HEK293 (cell line): ENCODE data around the gene ISM1.

Source experiments
- CTCF ChIA-PET: fragments of 350-600 bp; formaldehyde crosslinking; extraction: SDS; loops from one replicate; lab custom pipeline; 2021; ENCODE audit warnings: antibody characterized with exemption; lab: Yijun Ruan, JAX
- POLR2A ChIA-PET: fragments of 300-600 bp; formaldehyde crosslinking; extraction: SDS; loops from one replicate; lab custom pipeline; 2020; ENCODE audit warnings: antibody characterized with exemption, inconsistent platforms; lab: Yijun Ruan, JAX
- H3K27ac ChIP-seq: fragments of 200-500 bp; sonication (Bioruptor generic); 2 replicates; pipeline ENCODE4 v1.5.1; 2014; ENCODE audit warnings: low read depth, low read length, control low read depth, inconsistent platforms; ENCODE audit errors: extremely low read depth
- H3K36me3 ChIP-seq, 2 experiments: fragments of 200-500 bp in 1 of 2; sonication (Bioruptor generic) in 1 of 2; 1 replicate in 1 of 2; 2 replicates in 1 of 2; pipeline ENCODE4 v1.5.1; 2014 to 2017; ENCODE audit warnings: inconsistent platforms in 2 of 2, low read length in 2 of 2; ENCODE audit not compliant: control insufficient read depth in 2 of 2, insufficient read depth in 1 of 2
- H3K4me1 ChIP-seq: fragments of 200-500 bp; sonication (Bioruptor generic); 2 replicates; pipeline ENCODE4 v1.5.1; 2014; ENCODE audit warnings: mild to moderate bottlenecking, low read length, inconsistent platforms; ENCODE audit not compliant: control insufficient read depth, insufficient read depth
- H3K4me3 ChIP-seq: 2 replicates; pipeline ENCODE4 v1.5.1; 2011; ENCODE audit warnings: low read depth, mild to moderate bottlenecking, control low read depth, low read length, moderate library complexity
- H3K9me3 ChIP-seq: fragments of 200-500 bp; sonication (Bioruptor generic); 2 replicates; pipeline ENCODE4 v1.5.1; 2014; ENCODE audit warnings: low read depth, low read length, inconsistent platforms; ENCODE audit not compliant: control insufficient read depth, insufficient read depth
- RBAK ChIP-seq: fragments of 450-650 bp; formaldehyde crosslinking; IDR thresholded peaks from 2 replicates; pipeline ENCODE4 v1.5.1; 2016; ENCODE audit warnings: missing biosample characterization, missing genetic modification characterization
- ZNF211 ChIP-seq: fragments of 450-650 bp; formaldehyde crosslinking; IDR thresholded peaks from 2 replicates; pipeline ENCODE4 v1.5.1; 2016; ENCODE audit warnings: low read depth, missing biosample characterization, missing genetic modification characterization
- ZNF223 ChIP-seq: fragments of 450-650 bp; formaldehyde crosslinking; IDR thresholded peaks from 2 replicates; pipeline ENCODE4 v1.5.1; 2016; ENCODE audit warnings: missing biosample characterization, missing genetic modification characterization
- ZNF239 ChIP-seq: fragments of 450-650 bp; formaldehyde crosslinking; IDR thresholded peaks from 2 replicates; pipeline ENCODE4 v1.5.1; 2016; ENCODE audit warnings: missing biosample characterization, missing genetic modification characterization
- ZNF266 ChIP-seq: fragments of 450-650 bp; formaldehyde crosslinking; IDR thresholded peaks from 2 replicates; pipeline ENCODE4 v1.5.1; 2016; ENCODE audit warnings: missing biosample characterization, missing genetic modification characterization, low read depth
- ZNF366 ChIP-seq: fragments of 450-650 bp; formaldehyde crosslinking; conservative IDR thresholded peaks from 2 replicates; pipeline ENCODE4 v1.5.1; 2016; ENCODE audit warnings: missing biosample characterization, missing genetic modification characterization
- ZNF37A ChIP-seq: fragments of 450-650 bp; IDR thresholded peaks from 2 replicates; pipeline ENCODE4 v1.5.1; 2018; ENCODE audit warnings: missing biosample characterization, missing genetic modification characterization
- ZNF394 ChIP-seq: fragments of 450-650 bp; formaldehyde crosslinking; IDR thresholded peaks from 2 replicates; pipeline ENCODE4 v1.5.1; 2016; ENCODE audit warnings: missing biosample characterization, missing genetic modification characterization, mild to moderate bottlenecking, moderate library complexity, borderline replicate concordance
- ZNF416 ChIP-seq: fragments of 450-650 bp; formaldehyde crosslinking; IDR thresholded peaks from 2 replicates; pipeline ENCODE4 v1.5.1; 2016; ENCODE audit warnings: missing biosample characterization, missing genetic modification characterization
- ZNF521 ChIP-seq: fragments of 450-650 bp; formaldehyde crosslinking; IDR thresholded peaks from 2 replicates; pipeline ENCODE4 v1.5.1; 2017; ENCODE audit warnings: missing biosample characterization, mild to moderate bottlenecking, missing genetic modification characterization
- ZNF623 ChIP-seq: fragments of 450-650 bp; formaldehyde crosslinking; IDR thresholded peaks from 2 replicates; pipeline ENCODE4 v1.5.1; 2016; ENCODE audit warnings: missing biosample characterization, missing genetic modification characterization
- ZNF747 ChIP-seq: fragments of 450-650 bp; formaldehyde crosslinking; IDR thresholded peaks from 2 replicates; pipeline ENCODE4 v1.5.1; 2016; ENCODE audit warnings: missing biosample characterization, missing genetic modification characterization
- ZNF837 ChIP-seq: fragments of 450-650 bp; formaldehyde crosslinking; IDR thresholded peaks from 2 replicates; pipeline ENCODE4 v1.5.1; 2016; ENCODE audit warnings: missing biosample characterization, missing genetic modification characterization
- TF ChIP-seq, protein P1 (sequence below): fragments of 450-650 bp; formaldehyde crosslinking; conservative IDR thresholded peaks from 2 replicates; pipeline ENCODE4 v1.5.1; 2016; ENCODE audit warnings: low read depth, missing biosample characterization, missing genetic modification characterization
- TF ChIP-seq, protein P2 (sequence below): fragments of 450-650 bp; formaldehyde crosslinking; optimal IDR thresholded peaks from 2 replicates; pipeline ENCODE3; 2016; ENCODE audit warnings: missing biosample characterization, mild to moderate bottlenecking, missing genetic modification characterization
- TF ChIP-seq, protein P3 (sequence below): fragments of 450-650 bp; formaldehyde crosslinking; IDR thresholded peaks from 2 replicates; pipeline ENCODE4 v1.5.1; 2017; ENCODE audit warnings: missing biosample characterization, missing genetic modification characterization
- TF ChIP-seq, protein P4 (sequence below): fragments of 450-650 bp; formaldehyde crosslinking; IDR thresholded peaks from 2 replicates; pipeline ENCODE4 v1.5.1; 2016; ENCODE audit warnings: missing biosample characterization, missing genetic modification characterization
- TF ChIP-seq, protein P5 (sequence below): fragments of 450-650 bp; IDR thresholded peaks from 2 replicates; pipeline ENCODE4 v1.5.1; 2018; ENCODE audit warnings: missing biosample characterization, missing genetic modification characterization
- TF ChIP-seq, protein P6 (sequence below): IDR thresholded peaks from 2 replicates; pipeline ENCODE4 v1.6.1; 2011; ENCODE audit warnings: mild to moderate bottlenecking, low read depth, low read length, borderline replicate concordance

Gene ISM1

DNA sequence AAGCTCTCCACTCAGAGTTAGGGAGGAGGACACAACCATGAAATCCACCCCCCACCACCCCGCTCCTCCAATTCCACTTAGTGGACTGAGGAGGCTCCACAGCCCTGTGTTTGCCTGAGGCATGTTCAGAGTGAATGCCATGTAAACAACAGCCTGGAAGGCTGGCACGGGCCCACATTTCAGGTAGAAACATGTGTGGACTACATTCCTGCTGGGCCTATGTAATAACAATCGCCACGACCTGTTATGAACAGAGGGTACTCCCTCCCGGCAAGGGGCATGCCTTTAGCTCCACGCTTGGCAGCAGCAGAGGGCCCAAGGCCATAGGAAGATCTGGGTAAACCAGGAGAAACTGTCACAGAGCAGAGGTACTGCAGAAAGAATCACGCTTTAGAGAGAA, 65.5 kb downstream of the ISM1 start (continued):
- TF ChIP-seq, protein P1, sequence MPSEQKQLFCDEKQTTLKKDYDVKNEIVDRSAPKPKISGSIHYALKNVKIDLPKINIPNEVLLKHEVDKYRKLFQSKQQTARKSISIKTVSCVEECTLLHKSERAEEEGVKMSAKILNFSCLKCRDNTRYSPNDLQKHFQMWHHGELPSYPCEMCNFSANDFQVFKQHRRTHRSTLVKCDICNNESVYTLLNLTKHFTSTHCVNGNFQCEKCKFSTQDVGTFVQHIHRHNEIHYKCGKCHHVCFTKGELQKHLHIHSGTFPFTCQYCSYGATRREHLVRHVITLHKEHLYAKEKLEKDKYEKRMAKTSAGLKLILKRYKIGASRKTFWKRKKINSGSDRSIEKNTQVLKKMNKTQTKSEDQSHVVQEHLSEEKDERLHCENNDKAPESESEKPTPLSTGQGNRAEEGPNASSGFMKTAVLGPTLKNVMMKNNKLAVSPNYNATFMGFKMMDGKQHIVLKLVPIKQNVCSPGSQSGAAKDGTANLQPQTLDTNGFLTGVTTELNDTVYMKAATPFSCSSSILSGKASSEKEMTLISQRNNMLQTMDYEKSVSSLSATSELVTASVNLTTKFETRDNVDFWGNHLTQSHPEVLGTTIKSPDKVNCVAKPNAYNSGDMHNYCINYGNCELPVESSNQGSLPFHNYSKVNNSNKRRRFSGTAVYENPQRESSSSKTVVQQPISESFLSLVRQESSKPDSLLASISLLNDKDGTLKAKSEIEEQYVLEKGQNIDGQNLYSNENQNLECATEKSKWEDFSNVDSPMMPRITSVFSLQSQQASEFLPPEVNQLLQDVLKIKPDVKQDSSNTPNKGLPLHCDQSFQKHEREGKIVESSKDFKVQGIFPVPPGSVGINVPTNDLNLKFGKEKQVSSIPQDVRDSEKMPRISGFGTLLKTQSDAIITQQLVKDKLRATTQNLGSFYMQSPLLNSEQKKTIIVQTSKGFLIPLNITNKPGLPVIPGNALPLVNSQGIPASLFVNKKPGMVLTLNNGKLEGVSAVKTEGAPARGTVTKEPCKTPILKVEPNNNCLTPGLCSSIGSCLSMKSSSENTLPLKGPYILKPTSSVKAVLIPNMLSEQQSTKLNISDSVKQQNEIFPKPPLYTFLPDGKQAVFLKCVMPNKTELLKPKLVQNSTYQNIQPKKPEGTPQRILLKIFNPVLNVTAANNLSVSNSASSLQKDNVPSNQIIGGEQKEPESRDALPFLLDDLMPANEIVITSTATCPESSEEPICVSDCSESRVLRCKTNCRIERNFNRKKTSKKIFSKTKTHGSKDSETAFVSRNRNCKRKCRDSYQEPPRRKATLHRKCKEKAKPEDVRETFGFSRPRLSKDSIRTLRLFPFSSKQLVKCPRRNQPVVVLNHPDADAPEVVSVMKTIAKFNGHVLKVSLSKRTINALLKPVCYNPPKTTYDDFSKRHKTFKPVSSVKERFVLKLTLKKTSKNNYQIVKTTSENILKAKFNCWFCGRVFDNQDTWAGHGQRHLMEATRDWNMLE (tag by site-specific recombination) = no peak
- TF ChIP-seq ZNF837 = no peak
- TF ChIP-seq ZNF747 = no peak
- TF ChIP-seq, protein P2, sequence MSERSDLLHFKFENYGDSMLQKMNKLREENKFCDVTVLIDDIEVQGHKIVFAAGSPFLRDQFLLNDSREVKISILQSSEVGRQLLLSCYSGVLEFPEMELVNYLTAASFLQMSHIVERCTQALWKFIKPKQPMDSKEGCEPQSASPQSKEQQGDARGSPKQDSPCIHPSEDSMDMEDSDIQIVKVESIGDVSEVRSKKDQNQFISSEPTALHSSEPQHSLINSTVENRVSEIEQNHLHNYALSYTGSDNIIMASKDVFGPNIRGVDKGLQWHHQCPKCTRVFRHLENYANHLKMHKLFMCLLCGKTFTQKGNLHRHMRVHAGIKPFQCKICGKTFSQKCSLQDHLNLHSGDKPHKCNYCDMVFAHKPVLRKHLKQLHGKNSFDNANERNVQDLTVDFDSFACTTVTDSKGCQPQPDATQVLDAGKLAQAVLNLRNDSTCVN (tag by site-specific recombination) = no peak
- TF ChIP-seq ZNF211 = no peak
- no peak for TF ChIP-seq ZNF416 (tag by site-specific recombination)
- TF ChIP-seq, protein P3, sequence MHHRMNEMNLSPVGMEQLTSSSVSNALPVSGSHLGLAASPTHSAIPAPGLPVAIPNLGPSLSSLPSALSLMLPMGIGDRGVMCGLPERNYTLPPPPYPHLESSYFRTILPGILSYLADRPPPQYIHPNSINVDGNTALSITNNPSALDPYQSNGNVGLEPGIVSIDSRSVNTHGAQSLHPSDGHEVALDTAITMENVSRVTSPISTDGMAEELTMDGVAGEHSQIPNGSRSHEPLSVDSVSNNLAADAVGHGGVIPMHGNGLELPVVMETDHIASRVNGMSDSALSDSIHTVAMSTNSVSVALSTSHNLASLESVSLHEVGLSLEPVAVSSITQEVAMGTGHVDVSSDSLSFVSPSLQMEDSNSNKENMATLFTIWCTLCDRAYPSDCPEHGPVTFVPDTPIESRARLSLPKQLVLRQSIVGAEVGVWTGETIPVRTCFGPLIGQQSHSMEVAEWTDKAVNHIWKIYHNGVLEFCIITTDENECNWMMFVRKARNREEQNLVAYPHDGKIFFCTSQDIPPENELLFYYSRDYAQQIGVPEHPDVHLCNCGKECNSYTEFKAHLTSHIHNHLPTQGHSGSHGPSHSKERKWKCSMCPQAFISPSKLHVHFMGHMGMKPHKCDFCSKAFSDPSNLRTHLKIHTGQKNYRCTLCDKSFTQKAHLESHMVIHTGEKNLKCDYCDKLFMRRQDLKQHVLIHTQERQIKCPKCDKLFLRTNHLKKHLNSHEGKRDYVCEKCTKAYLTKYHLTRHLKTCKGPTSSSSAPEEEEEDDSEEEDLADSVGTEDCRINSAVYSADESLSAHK (tag by site-specific recombination) = no peak
- TF ChIP-seq ZNF521 (tag by site-specific recombination) = no peak

DNA sequence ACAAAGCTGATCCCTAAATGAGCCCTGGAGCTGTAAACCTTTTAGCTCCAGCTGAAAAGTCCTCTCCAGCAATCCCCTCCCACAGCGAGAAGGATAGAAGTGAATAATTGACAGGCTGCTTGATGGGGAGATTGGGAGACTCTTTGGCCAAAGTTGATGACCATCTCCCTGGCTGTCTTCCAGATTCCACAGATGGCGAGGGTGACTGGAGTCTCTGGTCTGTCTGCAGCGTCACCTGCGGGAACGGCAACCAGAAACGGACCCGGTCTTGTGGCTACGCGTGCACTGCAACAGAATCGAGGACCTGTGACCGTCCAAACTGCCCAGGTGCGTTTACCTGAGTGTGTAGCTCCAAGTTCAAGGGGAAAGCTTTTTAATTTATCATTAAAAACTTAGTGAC, 67.3 kb downstream of the ISM1 start:
- CTCF ChIA-PET = no interaction called here

DNA sequence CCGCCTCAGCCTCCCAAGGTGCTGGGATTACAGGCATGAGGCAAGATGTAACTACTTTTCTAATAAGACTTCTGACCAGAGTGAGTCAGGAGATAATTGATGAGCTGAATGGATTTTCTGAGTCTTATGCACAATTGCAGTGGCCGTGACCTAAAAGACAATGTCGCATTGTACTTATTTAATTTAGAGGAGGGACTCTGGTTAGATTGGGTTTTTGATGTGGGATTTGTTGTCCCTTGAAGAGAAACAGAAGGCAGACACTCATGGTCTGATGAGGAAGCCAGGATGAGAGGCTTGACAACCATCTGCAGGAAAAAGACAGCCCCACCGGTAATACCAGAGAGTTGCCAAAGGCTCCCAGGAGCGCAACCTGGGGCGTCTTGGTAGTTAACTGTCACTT, 68.0 kb downstream of the ISM1 start:
- Histone ChIP-seq H3K4me1 (no peaks in the 10 kb centered on the region), H3K27ac (no peak overlapping the region), H3K9me3 (no peaks in the 10 kb centered on the region)
- POLR2A ChIA-PET = no interaction called here
- TF ChIP-seq, protein P4, sequence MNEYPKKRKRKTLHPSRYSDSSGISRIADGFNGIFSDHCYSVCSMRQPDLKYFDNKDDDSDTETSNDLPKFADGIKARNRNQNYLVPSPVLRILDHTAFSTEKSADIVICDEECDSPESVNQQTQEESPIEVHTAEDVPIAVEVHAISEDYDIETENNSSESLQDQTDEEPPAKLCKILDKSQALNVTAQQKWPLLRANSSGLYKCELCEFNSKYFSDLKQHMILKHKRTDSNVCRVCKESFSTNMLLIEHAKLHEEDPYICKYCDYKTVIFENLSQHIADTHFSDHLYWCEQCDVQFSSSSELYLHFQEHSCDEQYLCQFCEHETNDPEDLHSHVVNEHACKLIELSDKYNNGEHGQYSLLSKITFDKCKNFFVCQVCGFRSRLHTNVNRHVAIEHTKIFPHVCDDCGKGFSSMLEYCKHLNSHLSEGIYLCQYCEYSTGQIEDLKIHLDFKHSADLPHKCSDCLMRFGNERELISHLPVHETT (tag by site-specific recombination) = no peak
- TF ChIP-seq ZNF623 (tag by site-specific recombination) = no peak
- TF ChIP-seq, protein P5, sequence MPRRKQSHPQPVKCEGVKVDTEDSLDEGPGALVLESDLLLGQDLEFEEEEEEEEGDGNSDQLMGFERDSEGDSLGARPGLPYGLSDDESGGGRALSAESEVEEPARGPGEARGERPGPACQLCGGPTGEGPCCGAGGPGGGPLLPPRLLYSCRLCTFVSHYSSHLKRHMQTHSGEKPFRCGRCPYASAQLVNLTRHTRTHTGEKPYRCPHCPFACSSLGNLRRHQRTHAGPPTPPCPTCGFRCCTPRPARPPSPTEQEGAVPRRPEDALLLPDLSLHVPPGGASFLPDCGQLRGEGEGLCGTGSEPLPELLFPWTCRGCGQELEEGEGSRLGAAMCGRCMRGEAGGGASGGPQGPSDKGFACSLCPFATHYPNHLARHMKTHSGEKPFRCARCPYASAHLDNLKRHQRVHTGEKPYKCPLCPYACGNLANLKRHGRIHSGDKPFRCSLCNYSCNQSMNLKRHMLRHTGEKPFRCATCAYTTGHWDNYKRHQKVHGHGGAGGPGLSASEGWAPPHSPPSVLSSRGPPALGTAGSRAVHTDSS (tag by site-specific recombination) = no peak
- TF ChIP-seq ZNF239 (tag by site-specific recombination) = no peak
- no peak for TF ChIP-seq ZNF223 (tag by site-specific recombination)
- TF ChIP-seq, all 188 proteins: peak for 0
- Histone ChIP-seq H3K36me3 (no peaks in the 10 kb centered on the region), H3K4me3 (no peak overlapping the region)
- CTCF ChIA-PET = no interaction called here

More for the DNA sequence above, 67.3 kb downstream of the ISM1 start:
- H3K9me3 ChIP-seq = no peaks in the 10 kb centered on the region
- no peak overlapping the region for H3K4me3 ChIP-seq
- POLR2A ChIA-PET = no interaction called here
- TF ChIP-seq, protein P6, sequence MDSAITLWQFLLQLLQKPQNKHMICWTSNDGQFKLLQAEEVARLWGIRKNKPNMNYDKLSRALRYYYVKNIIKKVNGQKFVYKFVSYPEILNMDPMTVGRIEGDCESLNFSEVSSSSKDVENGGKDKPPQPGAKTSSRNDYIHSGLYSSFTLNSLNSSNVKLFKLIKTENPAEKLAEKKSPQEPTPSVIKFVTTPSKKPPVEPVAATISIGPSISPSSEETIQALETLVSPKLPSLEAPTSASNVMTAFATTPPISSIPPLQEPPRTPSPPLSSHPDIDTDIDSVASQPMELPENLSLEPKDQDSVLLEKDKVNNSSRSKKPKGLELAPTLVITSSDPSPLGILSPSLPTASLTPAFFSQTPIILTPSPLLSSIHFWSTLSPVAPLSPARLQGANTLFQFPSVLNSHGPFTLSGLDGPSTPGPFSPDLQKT = no peak
- TF ChIP-seq RBAK (tag by site-specific recombination) = no peak
- no peak for TF ChIP-seq ZNF394 (tag by site-specific recombination)
- TF ChIP-seq ZNF266 = no peak
- TF ChIP-seq ZNF366 (tag by site-specific recombination) = no peak
- no peak for TF ChIP-seq ZNF37A (tag by site-specific recombination)
- H3K4me1 ChIP-seq = no peaks in the 10 kb centered on the region
- H3K27ac ChIP-seq = no peak overlapping the region
- H3K36me3 ChIP-seq = no peaks in the 10 kb centered on the region
